PFSK-1 (cell line): ENCODE measurements around the gene NUP62.

Source experiments
- FOXP2 ChIP-seq: optimal IDR thresholded peaks from 2 replicates; pipeline ENCODE3; 2011; ENCODE audit warnings: borderline replicate concordance, control low read depth, inconsistent platforms; ENCODE audit not compliant: insufficient read depth; ENCODE audit errors: extremely low read length, extremely low read depth
- POLR2AphosphoS5 ChIP-seq: IDR thresholded peaks from 2 replicates; pipeline ENCODE4 v1.6.1; 2012; ENCODE audit warnings: low read depth, mild to moderate bottlenecking, control low read depth, low read length, moderate library complexity
- SIN3A ChIP-seq: IDR thresholded peaks from 2 replicates; pipeline ENCODE4 v1.6.1; 2012; ENCODE audit warnings: mild to moderate bottlenecking, low read length, moderate library complexity, borderline replicate concordance; ENCODE audit not compliant: insufficient read depth
- TAF1 ChIP-seq: IDR thresholded peaks from 2 replicates; pipeline ENCODE4 v1.6.1; 2012; ENCODE audit warnings: low read length, control low read depth, borderline replicate concordance; ENCODE audit not compliant: insufficient read depth
- TF ChIP-seq, protein P1 (sequence below), 2 experiments: IDR thresholded peaks; 2 replicates each; pipeline versions ENCODE4 v1.6.1 to v1.8.0; 2011 to 2012; ENCODE audit warnings: low read depth in 2 of 2, low read length in 2 of 2, control low read depth in 1 of 2, inconsistent platforms in 1 of 2, mild to moderate bottlenecking in 1 of 2, moderate library complexity in 1 of 2; ENCODE audit not compliant: insufficient read depth in 1 of 2

NUP62 gene

DNA sequence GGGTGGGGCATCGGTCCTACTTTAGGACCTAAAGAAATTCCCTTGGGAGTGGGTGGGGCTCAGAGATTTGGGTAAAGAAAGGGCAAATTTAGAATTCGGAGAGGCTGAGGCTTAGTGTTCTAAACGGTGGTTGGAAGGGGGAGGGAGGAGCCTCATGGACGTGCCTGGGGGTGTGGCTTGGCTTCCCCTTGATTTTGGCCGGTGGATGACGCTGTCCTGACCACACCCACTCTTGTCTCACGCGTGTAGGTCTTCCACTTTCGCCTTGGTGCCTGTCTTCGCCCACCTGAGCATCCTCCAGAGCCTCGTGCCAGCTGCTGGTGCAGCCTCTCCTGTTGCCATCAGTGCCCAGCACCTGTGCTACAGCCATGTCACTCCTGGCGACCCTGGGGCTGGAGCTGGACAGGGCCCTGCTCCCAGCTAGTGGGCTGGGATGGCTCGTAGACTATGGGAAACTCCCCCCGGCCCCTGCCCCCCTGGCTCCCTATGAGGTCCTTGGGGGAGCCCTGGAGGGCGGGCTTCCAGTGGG lies 1.2 kb upstream of the NUP62 start:
- no peak for TF ChIP-seq TAF1
- TF ChIP-seq FOXP2, result no peak
- TF ChIP-seq SIN3A, result no peak
- TF ChIP-seq, protein P1, sequence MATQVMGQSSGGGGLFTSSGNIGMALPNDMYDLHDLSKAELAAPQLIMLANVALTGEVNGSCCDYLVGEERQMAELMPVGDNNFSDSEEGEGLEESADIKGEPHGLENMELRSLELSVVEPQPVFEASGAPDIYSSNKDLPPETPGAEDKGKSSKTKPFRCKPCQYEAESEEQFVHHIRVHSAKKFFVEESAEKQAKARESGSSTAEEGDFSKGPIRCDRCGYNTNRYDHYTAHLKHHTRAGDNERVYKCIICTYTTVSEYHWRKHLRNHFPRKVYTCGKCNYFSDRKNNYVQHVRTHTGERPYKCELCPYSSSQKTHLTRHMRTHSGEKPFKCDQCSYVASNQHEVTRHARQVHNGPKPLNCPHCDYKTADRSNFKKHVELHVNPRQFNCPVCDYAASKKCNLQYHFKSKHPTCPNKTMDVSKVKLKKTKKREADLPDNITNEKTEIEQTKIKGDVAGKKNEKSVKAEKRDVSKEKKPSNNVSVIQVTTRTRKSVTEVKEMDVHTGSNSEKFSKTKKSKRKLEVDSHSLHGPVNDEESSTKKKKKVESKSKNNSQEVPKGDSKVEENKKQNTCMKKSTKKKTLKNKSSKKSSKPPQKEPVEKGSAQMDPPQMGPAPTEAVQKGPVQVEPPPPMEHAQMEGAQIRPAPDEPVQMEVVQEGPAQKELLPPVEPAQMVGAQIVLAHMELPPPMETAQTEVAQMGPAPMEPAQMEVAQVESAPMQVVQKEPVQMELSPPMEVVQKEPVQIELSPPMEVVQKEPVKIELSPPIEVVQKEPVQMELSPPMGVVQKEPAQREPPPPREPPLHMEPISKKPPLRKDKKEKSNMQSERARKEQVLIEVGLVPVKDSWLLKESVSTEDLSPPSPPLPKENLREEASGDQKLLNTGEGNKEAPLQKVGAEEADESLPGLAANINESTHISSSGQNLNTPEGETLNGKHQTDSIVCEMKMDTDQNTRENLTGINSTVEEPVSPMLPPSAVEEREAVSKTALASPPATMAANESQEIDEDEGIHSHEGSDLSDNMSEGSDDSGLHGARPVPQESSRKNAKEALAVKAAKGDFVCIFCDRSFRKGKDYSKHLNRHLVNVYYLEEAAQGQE (IDR thresholded peaks at IDR 0.05; ENCODE audit: insufficient read depth in 1 of 2, low read depth in 2 of 2, low read length in 2 of 2), result no peak

DNA sequence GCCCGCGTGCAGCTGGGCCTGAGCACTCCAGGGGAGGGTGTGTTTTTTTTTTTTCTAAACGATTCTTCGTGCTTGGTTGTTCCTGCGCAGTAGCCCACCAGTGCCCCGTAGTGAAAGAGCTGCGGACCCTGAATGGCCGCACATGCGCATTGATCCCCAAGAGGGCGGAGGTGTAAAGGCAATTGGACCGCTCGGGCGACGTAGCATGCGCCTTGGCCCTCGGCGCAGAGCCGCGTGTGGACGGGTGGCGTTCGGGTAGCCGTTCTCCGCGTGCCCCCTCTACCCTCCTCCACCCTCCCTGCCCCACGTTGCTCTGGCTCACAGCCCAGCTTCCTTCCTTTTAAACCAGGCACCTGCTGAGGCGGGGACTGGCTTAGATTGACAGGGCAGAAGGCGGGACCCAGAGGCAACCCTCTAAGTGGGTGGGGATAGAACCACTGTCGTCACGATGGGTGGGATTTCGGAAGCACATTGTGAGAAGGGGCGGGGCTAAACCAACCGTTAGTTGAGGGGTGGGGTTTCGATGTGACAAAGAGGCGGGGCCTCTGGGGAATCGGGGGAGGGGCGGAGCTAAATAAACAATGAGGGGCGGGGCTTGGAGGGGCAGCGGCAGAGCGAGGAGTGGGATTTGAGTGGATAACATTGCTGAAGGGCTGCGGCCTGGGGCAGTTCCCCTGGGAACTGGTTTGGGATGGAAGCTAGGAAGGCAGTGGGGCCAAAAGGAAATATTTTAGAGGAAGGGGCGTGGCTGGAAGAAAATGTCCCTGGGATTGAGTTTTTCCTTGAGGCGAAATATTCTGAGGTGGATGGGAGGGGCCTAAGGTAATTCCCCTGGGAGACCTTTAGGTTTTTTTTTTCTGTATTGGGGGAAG lies 543 bp upstream of the NUP62 start:
- TF ChIP-seq FOXP2, result peak; percentile 67
- peak; percentile 77; the same call in 1 of the 2 replicates for TF ChIP-seq POLR2AphosphoS5
- TF ChIP-seq SIN3A, result peak; percentile 33; the same call in 1 of the 2 replicates
- 0 out of 2 replicates have a peak, but pooled peaks have one; percentile 12 for TF ChIP-seq TAF1
- TF ChIP-seq, protein P1 (IDR thresholded peaks at IDR 0.05; ENCODE audit: insufficient read depth in 1 of 2, low read depth in 2 of 2, low read length in 2 of 2), result no peak; a peak in 1 of 4 replicates

DNA sequence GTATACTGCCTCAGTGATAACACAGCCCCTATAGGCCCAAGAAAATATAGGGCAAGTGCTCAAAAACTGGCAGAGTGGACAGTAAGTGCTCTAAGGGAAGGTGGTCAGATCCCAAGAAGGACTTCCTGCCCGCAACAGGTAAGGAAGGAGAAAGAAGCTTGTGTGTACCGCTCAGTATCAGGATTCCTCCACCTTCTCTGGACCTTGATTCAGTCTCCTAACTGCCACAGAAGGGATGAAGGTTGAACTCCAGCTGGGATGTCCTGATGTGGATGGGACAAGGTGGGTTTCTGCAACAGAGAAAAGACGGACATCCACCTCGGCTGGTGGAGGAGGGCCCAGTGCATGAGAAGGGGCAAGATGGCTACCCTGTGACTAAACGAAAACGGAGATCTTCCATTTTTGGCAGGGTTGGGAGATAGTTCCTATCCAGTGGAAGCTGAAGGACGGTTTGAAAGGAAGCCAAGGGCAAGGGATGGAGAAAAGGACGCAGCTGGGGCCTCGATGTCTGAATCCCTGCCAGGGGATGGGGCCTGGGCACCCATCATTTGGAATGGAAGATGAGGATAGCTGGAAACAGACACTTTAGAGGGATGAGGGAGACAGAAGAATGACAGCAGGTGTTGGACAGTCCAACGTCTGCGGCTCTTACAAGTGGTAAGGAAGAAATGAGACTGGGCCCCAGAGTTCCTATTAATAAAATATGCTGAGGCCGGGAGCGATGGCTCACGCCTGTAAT lies 1.6 kb downstream of the NUP62 start:
- TF ChIP-seq FOXP2 (no peak), POLR2AphosphoS5 (no peak), SIN3A (no peak), TAF1 (no peak)
- TF ChIP-seq, protein P1 (IDR thresholded peaks at IDR 0.05; ENCODE audit: insufficient read depth in 1 of 2, low read depth in 2 of 2, low read length in 2 of 2), result no peak

DNA sequence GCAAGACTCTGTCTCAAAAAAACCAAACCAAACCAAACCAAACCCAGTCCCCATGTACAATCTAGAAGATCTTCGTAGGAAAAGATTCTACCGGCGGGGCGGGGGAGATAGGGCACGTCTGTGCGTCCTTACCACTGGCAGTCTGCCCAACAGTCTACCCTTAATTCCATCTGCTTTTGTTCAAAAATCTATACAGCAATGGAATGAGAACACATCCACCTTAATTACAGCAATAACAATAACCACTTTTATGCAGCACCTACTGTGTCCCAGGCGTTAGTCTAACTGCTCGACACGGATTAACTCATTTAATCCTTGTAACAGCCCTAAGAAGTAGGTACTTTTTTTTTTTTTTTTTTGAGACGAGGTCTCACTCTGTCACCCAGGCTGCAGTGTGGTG lies 2.8 kb downstream of the NUP62 start:
- TF ChIP-seq POLR2AphosphoS5, result no peak
- TF ChIP-seq TAF1, result no peak
- no peak for TF ChIP-seq FOXP2
- no peak for TF ChIP-seq SIN3A
- TF ChIP-seq, protein P1 (IDR thresholded peaks at IDR 0.05; ENCODE audit: insufficient read depth in 1 of 2, low read depth in 2 of 2, low read length in 2 of 2), result no peak
